ENCODE results near the gene DAO.
"Not testable (repeated sequence)": the region's sequence is repeated elsewhere in the genome, so short reads cannot be mapped to it uniquely, and the experiment has no call there.

The DAO gene

DNA sequence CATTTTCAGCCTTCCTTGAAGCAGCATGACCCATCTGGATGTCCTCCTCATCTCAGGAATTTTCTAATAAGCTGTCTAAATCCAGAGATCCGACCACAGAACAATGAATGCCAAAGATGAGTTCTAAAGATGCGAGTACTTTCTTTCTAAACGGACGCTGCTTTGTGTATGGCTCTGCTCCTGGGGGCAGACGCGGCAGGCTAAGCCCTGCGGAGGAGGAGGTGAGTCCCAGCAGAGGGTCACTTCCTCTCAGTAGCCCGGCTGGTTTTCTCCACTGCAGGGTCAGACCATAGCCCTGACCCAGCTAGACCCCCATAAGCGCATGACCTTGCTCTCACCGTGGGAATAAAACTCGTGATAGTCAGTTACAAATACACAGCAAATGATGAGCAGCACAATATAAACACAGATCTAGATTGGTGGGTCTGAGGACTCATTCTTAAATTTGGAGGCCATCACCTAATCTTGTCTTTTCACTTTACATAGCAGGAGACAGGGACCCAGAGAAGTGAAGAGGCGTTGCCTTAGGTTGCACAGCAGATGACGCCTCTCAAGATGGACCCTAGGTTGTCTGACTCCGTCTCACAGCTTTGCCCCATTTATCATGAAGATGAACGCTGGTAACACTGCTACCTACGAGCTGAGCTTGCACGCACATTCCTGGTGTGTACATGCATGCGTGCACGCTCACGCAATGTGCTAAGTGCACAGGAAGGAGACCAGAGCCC is 39.1 kb upstream of the DAO start:
- no peaks in the 10 kb centered on the region for H3K4me1 ChIP-seq
- H3K9me3 ChIP-seq, result no peaks in the 10 kb centered on the region
- H3K27me3 ChIP-seq (ENCODE audit: low read depth), result no peaks in the 10 kb centered on the region
- H3K4me3 ChIP-seq, result no peak overlapping the region
- no peak for DNase-seq (ENCODE audit: low spot score in 2 of 2)
- peaks cover 9% of the 10 kb centered on the region; the same call in 1 of the 2 replicates for H3K36me3 ChIP-seq (replicated peaks)
- in situ Hi-C loops (cut with MboI; ENCODE audit: low sequenced_read_pairs), result no loop called here

DNA sequence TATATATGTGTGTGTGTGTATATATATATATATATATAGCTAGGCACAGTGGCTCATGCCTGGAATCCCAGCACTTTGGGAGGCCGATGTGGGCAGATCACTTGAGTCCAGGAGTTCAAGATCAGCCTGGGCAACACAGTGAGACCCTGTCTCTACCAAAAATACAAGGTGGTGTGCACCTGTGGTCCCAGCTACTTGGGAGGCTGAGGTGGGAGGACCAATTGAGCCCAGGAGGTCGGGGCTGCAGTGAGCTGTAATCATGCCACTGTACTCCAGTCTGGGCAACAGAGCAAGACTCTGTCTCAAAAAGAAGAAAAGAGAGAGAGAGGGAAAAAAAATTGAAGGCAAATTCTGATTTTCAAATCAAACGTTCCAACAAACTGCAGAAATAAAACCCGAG is 38.1 kb upstream of the DAO start:
- H3K4me1 ChIP-seq; H3K9me3 ChIP-seq; DNase-seq (ENCODE audit: low spot score in 2 of 2); in situ Hi-C loops (cut with MboI; ENCODE audit: low sequenced_read_pairs); H3K4me3 ChIP-seq; H3K27me3 ChIP-seq (ENCODE audit: low read depth): not testable (repeated sequence)
- peaks cover 12% of the 10 kb centered on the region for H3K36me3 ChIP-seq (replicated peaks)

DNA sequence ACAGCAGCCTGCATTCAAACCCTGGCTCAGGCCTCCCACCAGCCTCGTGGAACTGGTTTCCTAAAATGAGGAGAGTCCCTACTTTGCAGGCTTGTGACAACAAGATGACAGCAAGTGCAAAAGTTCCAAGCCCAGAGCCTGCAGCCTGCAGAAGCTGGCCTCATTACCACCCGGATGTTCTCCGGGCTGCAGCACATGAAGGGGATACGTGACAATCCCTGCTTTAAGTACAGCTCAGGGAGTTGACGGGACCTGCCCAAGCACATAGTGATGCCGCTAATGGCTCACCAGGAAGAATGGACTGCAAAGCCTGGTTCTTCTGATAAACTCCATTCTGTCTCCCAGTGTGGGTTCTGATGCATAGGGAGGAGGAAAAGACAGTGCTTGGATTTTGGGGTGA is 37.5 kb upstream of the DAO start:
- no peak overlapping the region for H3K4me3 ChIP-seq
- H3K4me1 ChIP-seq, result no peaks in the 10 kb centered on the region
- H3K9me3 ChIP-seq, result no peaks in the 10 kb centered on the region
- peaks cover 17% of the 10 kb centered on the region for H3K36me3 ChIP-seq (replicated peaks)
- in situ Hi-C loops (cut with MboI; ENCODE audit: low sequenced_read_pairs), result no loop called here
- H3K27me3 ChIP-seq (ENCODE audit: low read depth), result no peaks in the 10 kb centered on the region
- no peak for DNase-seq (ENCODE audit: low spot score in 2 of 2)

DNA sequence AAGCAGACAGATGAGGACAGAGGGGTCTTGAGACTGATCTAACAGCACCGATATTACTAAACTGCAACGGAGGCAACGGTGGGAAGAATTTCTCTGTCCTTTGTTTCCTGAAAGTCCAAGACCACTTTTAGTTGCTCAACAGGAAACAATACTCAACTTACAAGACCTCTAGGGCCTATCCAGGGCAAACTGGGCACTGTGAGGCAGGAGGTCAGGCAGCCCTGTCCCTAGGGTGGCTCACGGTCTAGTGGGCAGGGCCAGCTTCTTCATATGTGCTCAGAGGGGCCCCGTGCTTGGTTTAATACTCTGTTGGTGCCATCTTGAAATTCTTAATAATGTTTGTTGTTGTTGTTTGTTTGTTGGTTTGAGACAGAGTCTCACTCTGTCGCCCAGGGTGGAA is 36.7 kb upstream of the DAO start:
- no peak overlapping the region for H3K4me3 ChIP-seq
- H3K4me1 ChIP-seq, result no peaks in the 10 kb centered on the region
- no peak for DNase-seq (ENCODE audit: low spot score in 2 of 2)
- H3K27me3 ChIP-seq (ENCODE audit: low read depth), result no peaks in the 10 kb centered on the region
- no peaks in the 10 kb centered on the region for H3K9me3 ChIP-seq
- peaks cover 20% of the 10 kb centered on the region for H3K36me3 ChIP-seq (replicated peaks)
- in situ Hi-C loops (cut with MboI; ENCODE audit: low sequenced_read_pairs), result no loop called here

DNA sequence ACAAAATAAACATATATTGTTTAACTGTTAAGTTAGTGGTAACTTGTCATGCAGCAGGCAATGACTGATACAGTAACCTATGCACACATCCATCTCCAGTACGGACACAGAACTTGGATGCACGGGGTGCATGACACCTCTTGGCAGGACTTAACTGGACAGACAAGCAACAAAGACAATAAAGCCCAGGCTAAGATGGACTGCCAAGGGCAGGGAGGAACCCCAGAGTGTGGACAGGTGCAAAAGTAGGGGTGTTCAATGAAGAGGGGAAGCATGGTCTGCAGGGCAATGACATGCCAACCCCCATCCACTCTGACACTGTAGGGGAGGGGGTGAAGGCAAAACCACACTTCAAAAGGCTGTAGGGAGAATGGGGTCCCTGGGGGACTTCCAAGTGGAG is 34.2 kb upstream of the DAO start:
- DNase-seq (ENCODE audit: low spot score in 2 of 2), result no peak
- in situ Hi-C loops (cut with MboI; ENCODE audit: low sequenced_read_pairs), result no loop called here
- H3K36me3 ChIP-seq (replicated peaks), result peaks cover 28% of the 10 kb centered on the region

DNA sequence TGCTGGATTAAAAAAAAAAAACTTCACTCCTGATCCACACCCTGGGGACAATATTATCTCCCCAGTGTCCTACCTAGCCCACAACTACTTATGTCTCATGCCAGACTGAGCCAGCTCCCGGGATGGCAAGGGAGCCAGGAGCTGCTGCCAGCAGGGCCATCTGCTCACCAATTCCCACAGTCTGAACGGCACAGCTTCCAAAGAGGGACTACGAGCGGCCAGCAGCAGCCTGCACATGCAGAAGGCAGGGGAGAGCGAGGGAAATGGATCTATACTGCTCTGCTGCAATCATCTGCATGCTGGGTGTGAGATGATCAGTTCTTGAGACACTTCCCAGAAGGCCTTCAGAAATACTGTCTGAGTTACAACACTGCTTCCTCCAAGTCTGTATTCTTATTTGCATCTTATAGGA is 33.6 kb upstream of the DAO start:
- no peak for DNase-seq (ENCODE audit: low spot score in 2 of 2)
- H3K27me3 ChIP-seq (ENCODE audit: low read depth), result no peaks in the 10 kb centered on the region
- peaks cover 28% of the 10 kb centered on the region for H3K36me3 ChIP-seq (replicated peaks)
- in situ Hi-C loops (cut with MboI; ENCODE audit: low sequenced_read_pairs), result no loop called here
- H3K4me1 ChIP-seq, result no peaks in the 10 kb centered on the region
- H3K9me3 ChIP-seq, result no peaks in the 10 kb centered on the region
- no peak overlapping the region for H3K4me3 ChIP-seq

More for the DNA sequence above, 34.2 kb upstream of the DAO start:
- no peaks in the 10 kb centered on the region for H3K4me1 ChIP-seq
- no peak overlapping the region for H3K4me3 ChIP-seq
- no peaks in the 10 kb centered on the region for H3K27me3 ChIP-seq (ENCODE audit: low read depth)
- H3K9me3 ChIP-seq, result no peaks in the 10 kb centered on the region

DNA sequence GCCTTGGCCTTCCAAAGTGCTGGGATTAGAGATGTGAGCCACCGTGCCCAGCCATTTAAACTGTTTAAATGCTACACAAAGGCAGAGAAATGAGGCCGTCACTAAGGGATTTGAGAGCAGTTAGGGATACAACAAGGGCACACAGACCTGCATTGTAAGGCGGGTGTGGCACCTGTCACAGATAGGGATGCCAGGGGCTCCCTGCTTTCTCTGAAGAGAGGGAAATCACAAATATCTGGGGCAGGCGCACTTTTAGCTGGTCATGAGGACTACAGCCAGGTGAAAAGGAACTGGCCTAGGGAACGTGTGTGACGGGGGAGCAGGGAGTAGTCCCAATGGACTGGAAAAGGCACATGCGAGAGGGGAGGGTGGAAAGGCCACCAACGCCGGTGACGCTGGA is 32.2 kb upstream of the DAO start:
- Histone ChIP-seq H3K36me3 (replicated peaks) (peaks cover 25% of the 10 kb centered on the region), H3K9me3 (no peaks in the 10 kb centered on the region), H3K4me3 (no peak overlapping the region), H3K27me3 (ENCODE audit: low read depth) (no peaks in the 10 kb centered on the region), H3K4me1 (no peaks in the 10 kb centered on the region)
- in situ Hi-C loops (cut with MboI; ENCODE audit: low sequenced_read_pairs), result no loop called here
- DNase-seq (ENCODE audit: low spot score in 2 of 2), result no peak

DNA sequence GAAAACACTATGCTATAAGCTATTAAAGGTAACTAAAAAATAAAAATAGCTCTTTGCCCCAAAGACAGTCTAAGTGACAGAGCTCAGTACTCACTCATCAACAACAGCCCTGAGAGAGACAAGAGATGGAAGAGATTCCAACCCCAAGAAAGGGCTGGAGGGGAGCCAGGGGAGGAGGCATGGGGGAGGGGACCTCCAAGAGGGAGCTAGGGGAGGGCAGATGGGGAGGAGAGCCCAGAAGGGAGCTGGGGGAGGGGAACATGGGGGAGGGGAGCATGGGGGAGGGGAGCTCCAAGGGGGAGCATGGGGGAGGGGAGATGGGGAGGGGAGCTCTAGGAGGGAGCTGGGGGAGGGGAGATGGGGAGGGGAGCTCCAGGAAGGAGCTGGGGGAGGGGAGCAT is 30.2 kb upstream of the DAO start:
- H3K27me3 ChIP-seq (ENCODE audit: low read depth), result no peaks in the 10 kb centered on the region
- no peak for DNase-seq (ENCODE audit: low spot score in 2 of 2)
- H3K36me3 ChIP-seq (replicated peaks), result peaks cover 20% of the 10 kb centered on the region
- no peak overlapping the region for H3K4me3 ChIP-seq
- H3K4me1 ChIP-seq, result no peaks in the 10 kb centered on the region
- in situ Hi-C loops (cut with MboI; ENCODE audit: low sequenced_read_pairs), result no loop called here
- no peaks in the 10 kb centered on the region for H3K9me3 ChIP-seq

DNA sequence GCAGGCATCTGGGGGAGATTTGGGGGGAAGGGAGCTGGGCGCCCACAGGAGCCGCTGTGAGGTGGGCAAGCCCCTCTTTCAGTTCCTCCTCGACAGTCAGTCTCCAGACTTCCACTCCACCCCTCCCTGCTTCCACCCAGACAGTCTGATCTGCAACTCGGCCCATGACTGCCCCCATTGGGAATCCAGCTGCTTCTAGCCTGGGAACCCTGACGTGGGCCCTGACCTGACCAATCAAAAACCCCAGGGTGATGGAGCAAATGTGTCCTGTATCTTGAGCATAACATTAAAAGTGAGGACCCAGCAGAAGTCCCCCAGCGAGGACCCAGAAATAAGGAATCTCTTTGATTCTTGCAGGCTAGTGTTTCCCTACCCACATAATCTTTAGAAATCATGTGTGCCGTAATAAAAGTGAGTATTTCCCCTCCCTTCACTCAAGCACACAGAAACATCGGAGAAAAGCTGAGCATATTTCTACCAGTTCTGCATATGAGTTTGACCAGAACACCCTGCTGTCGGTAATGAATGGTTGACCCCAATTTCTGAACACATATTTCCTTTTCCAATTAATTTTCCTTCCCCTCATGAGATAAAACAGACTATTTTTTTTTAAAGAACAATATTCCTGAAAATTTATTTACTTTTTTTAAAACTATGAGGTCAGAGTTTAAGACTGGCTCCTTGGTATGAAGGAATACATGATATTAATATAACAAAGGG is 28.9 kb upstream of the DAO start:
- in situ Hi-C loops (cut with MboI; ENCODE audit: low sequenced_read_pairs), result no loop called here
- Histone ChIP-seq H3K4me1 (peaks cover 2% of the 10 kb centered on the region; the same call in 1 of the 2 replicates), H3K36me3 (replicated peaks) (peaks cover 20% of the 10 kb centered on the region), H3K9me3 (0 out of 2 replicates have a peak, but pooled peaks cover 2% of the 10 kb centered on the region), H3K4me3 (no peak overlapping the region), H3K27me3 (ENCODE audit: low read depth) (no peaks in the 10 kb centered on the region)
- no peak for DNase-seq (ENCODE audit: low spot score in 2 of 2)

DNA sequence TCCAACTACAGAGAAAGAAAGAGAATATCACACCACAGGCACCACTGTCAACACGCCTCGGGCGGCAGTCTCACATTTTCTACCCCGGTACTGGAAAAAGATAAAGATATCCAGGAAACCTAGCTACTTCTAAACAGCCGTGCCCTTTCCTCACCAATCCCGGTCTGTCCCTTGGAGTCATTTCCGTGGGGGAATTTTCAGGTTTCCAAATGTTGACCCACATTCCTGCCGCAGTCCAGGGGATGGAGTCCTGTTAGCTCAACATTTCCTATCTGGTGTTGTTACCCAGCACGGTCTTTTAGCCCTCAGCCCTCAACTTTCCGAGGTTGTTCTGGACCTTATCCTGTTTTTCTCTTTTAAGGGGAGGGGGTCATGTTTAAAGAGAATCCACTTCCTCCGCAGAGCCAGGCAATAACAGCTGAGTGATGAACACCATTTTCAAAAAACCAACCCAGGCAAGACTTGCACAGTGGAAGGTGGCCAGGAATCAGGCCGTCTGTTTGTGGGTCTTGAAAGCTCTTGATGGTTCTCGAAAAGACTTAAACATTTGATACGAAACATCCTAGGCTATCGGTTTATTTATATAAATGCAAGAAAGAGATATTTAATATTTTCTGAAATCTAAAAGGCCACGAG is 27.1 kb upstream of the DAO start:
- in situ Hi-C loops (cut with MboI; ENCODE audit: low sequenced_read_pairs), result no loop called here
- no peaks in the 10 kb centered on the region for H3K27me3 ChIP-seq (ENCODE audit: low read depth)
- 0 out of 2 replicates have a peak, but pooled peaks cover 2% of the 10 kb centered on the region for H3K9me3 ChIP-seq
- no peak for DNase-seq (ENCODE audit: low spot score in 2 of 2)
- no peak overlapping the region for H3K4me3 ChIP-seq
- peaks cover 12% of the 10 kb centered on the region for H3K36me3 ChIP-seq (replicated peaks)
- peaks cover 6% of the 10 kb centered on the region for H3K4me1 ChIP-seq

DNA sequence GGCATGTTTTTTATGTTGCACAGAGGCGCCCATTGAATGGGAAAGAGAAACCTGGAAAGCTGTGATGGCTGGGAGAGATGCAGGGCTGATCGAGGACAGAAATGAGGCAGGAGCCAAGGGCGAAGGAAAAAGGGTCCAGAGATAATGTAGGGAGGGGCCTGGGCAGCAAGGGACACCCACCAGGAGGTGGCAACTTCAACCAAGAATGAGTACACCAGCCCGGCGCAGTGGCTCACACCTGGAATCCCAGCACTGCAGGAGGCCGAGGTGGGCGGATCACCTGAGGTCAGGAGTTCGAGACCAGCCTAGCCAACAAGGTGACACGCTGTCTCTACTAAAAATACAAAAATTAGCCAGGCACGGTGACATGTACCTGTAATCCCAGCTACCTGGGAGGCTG is 26.5 kb upstream of the DAO start:
- DNase-seq (ENCODE audit: low spot score in 2 of 2), result no peak
- H3K36me3 ChIP-seq (replicated peaks), result peaks cover 7% of the 10 kb centered on the region
- no peak overlapping the region for H3K4me3 ChIP-seq
- H3K4me1 ChIP-seq, result peaks cover 11% of the 10 kb centered on the region
- 0 out of 2 replicates have a peak, but pooled peaks cover 2% of the 10 kb centered on the region for H3K9me3 ChIP-seq
- H3K27me3 ChIP-seq (ENCODE audit: low read depth), result no peaks in the 10 kb centered on the region
- in situ Hi-C loops (cut with MboI; ENCODE audit: low sequenced_read_pairs), result no loop called here

DNA sequence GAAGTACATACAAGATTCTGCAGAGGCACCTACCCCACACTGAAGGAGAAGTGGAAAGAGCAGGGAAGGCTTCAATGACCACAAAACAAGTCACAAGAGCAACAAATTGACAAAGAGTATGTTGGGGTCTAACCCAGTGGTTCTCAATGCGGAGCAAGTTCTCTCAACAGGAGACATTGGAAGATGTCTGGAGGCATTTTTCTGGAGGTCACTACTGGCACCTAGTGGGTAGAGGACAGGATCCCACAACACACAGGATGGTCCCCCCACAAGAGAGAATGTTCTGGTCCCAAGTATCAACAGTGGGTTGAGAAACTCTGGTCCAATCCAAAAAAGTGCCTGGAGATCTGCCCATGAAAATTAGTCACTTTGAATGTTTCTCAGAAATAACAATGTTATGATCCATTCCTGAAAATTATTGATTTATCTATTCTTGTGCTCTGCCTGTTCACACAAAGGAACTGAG is 25.9 kb upstream of the DAO start:
- Histone ChIP-seq H3K27me3 (ENCODE audit: low read depth) (no peaks in the 10 kb centered on the region), H3K36me3 (replicated peaks) (peaks cover 3% of the 10 kb centered on the region), H3K4me1 (peaks cover 11% of the 10 kb centered on the region), H3K4me3 (no peak overlapping the region), H3K9me3 (0 out of 2 replicates have a peak, but pooled peaks cover 2% of the 10 kb centered on the region)
- in situ Hi-C loops (cut with MboI; ENCODE audit: low sequenced_read_pairs), result no loop called here
- no peak for DNase-seq (ENCODE audit: low spot score in 2 of 2)

DNA sequence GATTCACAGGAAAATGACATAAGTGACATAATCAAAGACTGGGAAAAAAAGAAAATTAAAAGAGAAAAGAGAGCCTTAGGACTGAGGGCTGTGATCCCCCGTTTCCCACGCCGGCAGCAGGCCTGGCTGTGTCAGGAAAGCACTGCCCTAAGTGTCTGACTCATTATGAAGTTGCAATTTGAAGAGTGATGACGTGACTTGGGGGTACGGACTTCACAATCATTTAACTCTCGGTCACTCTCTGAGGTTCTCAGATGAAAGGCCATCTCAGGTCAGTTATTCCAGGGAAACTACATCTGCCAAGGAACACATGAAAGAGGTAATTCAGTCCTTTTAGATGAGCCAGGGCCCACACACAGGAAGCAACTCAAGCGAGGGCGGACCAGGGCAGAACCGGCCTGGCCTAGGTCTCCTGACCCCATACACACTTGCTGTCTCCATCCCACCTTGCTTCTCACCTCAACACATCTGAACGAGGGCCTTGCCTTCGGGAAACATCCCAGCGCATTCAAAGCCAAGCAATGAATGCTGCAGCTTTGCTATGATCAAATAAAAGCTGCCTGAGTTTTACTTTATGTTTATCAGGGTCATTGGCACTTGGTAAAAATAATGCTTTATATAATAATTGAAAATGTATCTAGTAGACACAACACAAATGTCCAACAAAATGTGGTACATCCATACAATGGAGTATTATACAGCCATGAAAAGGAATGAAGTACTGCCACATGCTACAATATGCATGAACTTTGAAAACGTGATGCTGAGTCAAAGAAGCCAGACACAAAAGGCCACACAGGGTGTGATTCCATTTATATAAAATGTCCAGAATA is 25.2 kb upstream of the DAO start:
- no peaks in the 10 kb centered on the region; the same call in 1 of the 2 replicates for H3K36me3 ChIP-seq (replicated peaks)
- no peaks in the 10 kb centered on the region for H3K27me3 ChIP-seq (ENCODE audit: low read depth)
- H3K4me3 ChIP-seq, result no peak overlapping the region
- no peak for DNase-seq (ENCODE audit: low spot score in 2 of 2)
- in situ Hi-C loops (cut with MboI; ENCODE audit: low sequenced_read_pairs), result no loop called here
- H3K9me3 ChIP-seq, result 0 out of 2 replicates have a peak, but pooled peaks cover 2% of the 10 kb centered on the region
- H3K4me1 ChIP-seq, result peaks cover 11% of the 10 kb centered on the region
